ENCODE measurements around the gene PLPPR1.

PLPPR1 gene

DNA sequence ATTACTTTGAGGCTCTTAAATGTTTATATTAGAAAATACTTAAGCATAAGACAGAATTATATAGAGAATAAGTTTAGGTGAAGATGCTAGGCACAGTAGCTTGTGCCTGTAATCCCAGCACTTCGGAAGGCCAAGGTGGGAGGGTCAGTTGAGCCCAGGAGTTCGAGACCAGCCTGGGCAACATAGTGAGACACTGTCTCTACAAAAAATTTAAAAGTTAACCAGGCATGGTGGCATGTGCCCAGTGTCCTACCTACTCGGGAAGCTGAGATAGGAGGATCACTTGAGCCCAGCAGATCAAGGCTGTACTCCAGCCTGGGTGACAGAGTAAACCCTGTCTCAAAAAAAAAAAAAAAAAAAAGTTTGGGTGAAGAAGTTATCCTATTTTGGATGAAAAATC, 294.6 kb downstream of the PLPPR1 start:
- TF ChIP-seq CREB5 (CRISPR knock-in tag; IDR thresholded peaks at IDR 0.05; ENCODE audit: low read depth) (no peak), GLIS3 (CRISPR knock-in tag; IDR thresholded peaks at IDR 0.05) (no peak), ZNF70 (CRISPR knock-in tag; IDR thresholded peaks at IDR 0.05) (no peak), PPARA (CRISPR knock-in tag; IDR thresholded peaks at IDR 0.05; ENCODE audit: borderline replicate concordance) (no peak), ZNF565 (CRISPR knock-in tag; conservative IDR thresholded peaks at IDR 0.05; ENCODE audit: low read depth) (no peak), TOX (CRISPR knock-in tag; IDR thresholded peaks at IDR 0.05; ENCODE audit: borderline replicate concordance) (no peak), SNAI2 (CRISPR knock-in tag; IDR thresholded peaks at IDR 0.05) (no peak), ARNTL (CRISPR knock-in tag; IDR thresholded peaks at IDR 0.05; ENCODE audit: borderline replicate concordance, low read depth) (no peak), ESRRG (CRISPR knock-in tag; IDR thresholded peaks at IDR 0.05) (no peak)
- TF ChIP-seq, protein P1, sequence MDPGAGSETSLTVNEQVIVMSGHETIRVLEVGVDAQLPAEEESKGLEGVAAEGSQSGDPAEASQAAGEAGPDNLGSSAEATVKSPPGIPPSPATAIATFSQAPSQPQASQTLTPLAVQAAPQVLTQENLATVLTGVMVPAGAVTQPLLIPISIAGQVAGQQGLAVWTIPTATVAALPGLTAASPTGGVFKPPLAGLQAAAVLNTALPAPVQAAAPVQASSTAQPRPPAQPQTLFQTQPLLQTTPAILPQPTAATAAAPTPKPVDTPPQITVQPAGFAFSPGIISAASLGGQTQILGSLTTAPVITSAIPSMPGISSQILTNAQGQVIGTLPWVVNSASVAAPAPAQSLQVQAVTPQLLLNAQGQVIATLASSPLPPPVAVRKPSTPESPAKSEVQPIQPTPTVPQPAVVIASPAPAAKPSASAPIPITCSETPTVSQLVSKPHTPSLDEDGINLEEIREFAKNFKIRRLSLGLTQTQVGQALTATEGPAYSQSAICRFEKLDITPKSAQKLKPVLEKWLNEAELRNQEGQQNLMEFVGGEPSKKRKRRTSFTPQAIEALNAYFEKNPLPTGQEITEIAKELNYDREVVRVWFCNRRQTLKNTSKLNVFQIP (CRISPR knock-in tag; IDR thresholded peaks at IDR 0.05; ENCODE audit: borderline replicate concordance, low read depth) = no peak

DNA sequence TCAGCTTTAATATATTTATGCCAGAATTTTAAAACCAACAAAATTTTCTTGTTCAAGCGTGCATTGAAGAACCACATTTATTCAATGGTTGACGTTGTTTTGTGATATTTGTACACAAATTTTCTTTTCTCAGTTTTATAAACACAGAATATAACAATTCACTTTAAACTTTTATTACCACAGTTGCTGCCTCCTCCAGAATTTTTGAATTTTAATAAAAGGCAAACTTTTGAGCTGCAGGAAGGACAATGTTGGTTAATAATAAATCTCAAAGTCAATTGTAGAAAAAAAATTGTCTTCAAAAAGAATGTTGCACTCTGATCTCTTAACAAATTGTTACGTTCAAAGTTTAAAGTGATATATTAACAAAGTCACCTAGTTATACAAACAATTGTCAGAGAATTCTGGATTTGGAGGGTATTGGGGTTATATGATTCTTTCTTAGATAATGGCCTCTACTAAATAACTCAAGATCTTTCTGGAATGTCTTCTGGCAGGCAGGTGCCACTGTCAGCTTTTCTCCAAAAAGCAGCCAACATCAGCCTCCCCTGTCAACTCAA, 295.8 kb downstream of the PLPPR1 start:
- TF ChIP-seq RARB (CRISPR knock-in tag; IDR thresholded peaks at IDR 0.05) (no peak), ZC3H10 (CRISPR knock-in tag; IDR thresholded peaks at IDR 0.05) (no peak), ZNF565 (CRISPR knock-in tag; conservative IDR thresholded peaks at IDR 0.05; ENCODE audit: low read depth) (no peak), SNAI2 (CRISPR knock-in tag; IDR thresholded peaks at IDR 0.05) (no peak), TOX (CRISPR knock-in tag; IDR thresholded peaks at IDR 0.05; ENCODE audit: borderline replicate concordance) (no peak), CREB5 (CRISPR knock-in tag; IDR thresholded peaks at IDR 0.05; ENCODE audit: low read depth) (no peak), PATZ1 (CRISPR knock-in tag; IDR thresholded peaks at IDR 0.05; ENCODE audit: borderline replicate concordance) (no peak)
- no peak for ATAC-seq

More for the DNA sequence above, 294.6 kb downstream of the PLPPR1 start:
- no peak for ATAC-seq

GRCh38 chr9:101325053-101325452, 296.5 kb downstream of the PLPPR1 start:
- no peak for TF ChIP-seq CSRNP3 (CRISPR knock-in tag; IDR thresholded peaks at IDR 0.05)
- TF ChIP-seq RARB (CRISPR knock-in tag; IDR thresholded peaks at IDR 0.05) = no peak
- no peak for TF ChIP-seq ZNF70 (CRISPR knock-in tag; IDR thresholded peaks at IDR 0.05)
- TF ChIP-seq TCF4 (CRISPR knock-in tag; IDR thresholded peaks at IDR 0.05; ENCODE audit: borderline replicate concordance) = no peak
- no peak for TF ChIP-seq PATZ1 (CRISPR knock-in tag; IDR thresholded peaks at IDR 0.05; ENCODE audit: borderline replicate concordance)
- TF ChIP-seq ESRRG (CRISPR knock-in tag; IDR thresholded peaks at IDR 0.05) = no peak
- TF ChIP-seq ZNF565 (CRISPR knock-in tag; conservative IDR thresholded peaks at IDR 0.05; ENCODE audit: low read depth) = no peak
- no peak for TF ChIP-seq TOX (CRISPR knock-in tag; IDR thresholded peaks at IDR 0.05; ENCODE audit: borderline replicate concordance)
- no peak for TF ChIP-seq ISL1 (CRISPR knock-in tag; IDR thresholded peaks at IDR 0.05)
- TF ChIP-seq GLIS3 (CRISPR knock-in tag; IDR thresholded peaks at IDR 0.05) = no peak
- no peak for TF ChIP-seq ARNTL (CRISPR knock-in tag; IDR thresholded peaks at IDR 0.05; ENCODE audit: borderline replicate concordance, low read depth)
- no peak for TF ChIP-seq SNAI2 (CRISPR knock-in tag; IDR thresholded peaks at IDR 0.05)
- no peak for TF ChIP-seq ZFP3 (CRISPR knock-in tag; IDR thresholded peaks at IDR 0.05)
- TF ChIP-seq, protein P1 (CRISPR knock-in tag; IDR thresholded peaks at IDR 0.05; ENCODE audit: borderline replicate concordance, low read depth) = no peak
- TF ChIP-seq, protein P2, sequence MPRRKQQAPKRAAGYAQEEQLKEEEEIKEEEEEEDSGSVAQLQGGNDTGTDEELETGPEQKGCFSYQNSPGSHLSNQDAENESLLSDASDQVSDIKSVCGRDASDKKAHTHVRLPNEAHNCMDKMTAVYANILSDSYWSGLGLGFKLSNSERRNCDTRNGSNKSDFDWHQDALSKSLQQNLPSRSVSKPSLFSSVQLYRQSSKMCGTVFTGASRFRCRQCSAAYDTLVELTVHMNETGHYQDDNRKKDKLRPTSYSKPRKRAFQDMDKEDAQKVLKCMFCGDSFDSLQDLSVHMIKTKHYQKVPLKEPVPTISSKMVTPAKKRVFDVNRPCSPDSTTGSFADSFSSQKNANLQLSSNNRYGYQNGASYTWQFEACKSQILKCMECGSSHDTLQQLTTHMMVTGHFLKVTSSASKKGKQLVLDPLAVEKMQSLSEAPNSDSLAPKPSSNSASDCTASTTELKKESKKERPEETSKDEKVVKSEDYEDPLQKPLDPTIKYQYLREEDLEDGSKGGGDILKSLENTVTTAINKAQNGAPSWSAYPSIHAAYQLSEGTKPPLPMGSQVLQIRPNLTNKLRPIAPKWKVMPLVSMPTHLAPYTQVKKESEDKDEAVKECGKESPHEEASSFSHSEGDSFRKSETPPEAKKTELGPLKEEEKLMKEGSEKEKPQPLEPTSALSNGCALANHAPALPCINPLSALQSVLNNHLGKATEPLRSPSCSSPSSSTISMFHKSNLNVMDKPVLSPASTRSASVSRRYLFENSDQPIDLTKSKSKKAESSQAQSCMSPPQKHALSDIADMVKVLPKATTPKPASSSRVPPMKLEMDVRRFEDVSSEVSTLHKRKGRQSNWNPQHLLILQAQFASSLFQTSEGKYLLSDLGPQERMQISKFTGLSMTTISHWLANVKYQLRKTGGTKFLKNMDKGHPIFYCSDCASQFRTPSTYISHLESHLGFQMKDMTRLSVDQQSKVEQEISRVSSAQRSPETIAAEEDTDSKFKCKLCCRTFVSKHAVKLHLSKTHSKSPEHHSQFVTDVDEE (CRISPR knock-in tag; IDR thresholded peaks at IDR 0.05) = no peak
- no peak for ATAC-seq
